ENCODE measurements around the gene MAMDC4.
"Not testable (repeated sequence)": the region's sequence is repeated elsewhere in the genome, so short reads cannot be mapped to it uniquely, and the experiment has no call there.

The MAMDC4 gene

DNA sequence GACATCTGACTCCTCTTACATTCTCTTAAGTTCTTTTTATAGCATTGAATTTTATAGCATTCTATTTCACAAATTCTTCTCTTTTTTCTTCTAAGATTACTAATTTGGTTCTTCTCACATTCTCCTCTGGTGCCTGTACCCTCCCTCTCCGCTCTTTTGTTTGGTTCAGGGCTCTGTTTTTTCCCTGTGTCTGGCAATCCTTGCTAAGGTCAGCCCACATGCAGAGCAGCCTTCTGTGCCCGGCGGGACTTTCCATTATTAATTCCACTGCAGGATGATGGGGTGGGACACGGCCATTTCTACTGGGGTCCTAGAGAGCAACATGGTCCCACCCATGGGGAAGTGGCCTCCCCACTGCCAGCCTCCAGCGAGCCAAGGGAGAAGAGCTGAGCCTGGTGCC is 24.3 kb downstream of the MAMDC4 start:
- TF ChIP-seq, protein P1, sequence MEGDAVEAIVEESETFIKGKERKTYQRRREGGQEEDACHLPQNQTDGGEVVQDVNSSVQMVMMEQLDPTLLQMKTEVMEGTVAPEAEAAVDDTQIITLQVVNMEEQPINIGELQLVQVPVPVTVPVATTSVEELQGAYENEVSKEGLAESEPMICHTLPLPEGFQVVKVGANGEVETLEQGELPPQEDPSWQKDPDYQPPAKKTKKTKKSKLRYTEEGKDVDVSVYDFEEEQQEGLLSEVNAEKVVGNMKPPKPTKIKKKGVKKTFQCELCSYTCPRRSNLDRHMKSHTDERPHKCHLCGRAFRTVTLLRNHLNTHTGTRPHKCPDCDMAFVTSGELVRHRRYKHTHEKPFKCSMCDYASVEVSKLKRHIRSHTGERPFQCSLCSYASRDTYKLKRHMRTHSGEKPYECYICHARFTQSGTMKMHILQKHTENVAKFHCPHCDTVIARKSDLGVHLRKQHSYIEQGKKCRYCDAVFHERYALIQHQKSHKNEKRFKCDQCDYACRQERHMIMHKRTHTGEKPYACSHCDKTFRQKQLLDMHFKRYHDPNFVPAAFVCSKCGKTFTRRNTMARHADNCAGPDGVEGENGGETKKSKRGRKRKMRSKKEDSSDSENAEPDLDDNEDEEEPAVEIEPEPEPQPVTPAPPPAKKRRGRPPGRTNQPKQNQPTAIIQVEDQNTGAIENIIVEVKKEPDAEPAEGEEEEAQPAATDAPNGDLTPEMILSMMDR (IDR thresholded peaks at IDR 0.05; ENCODE audit: insufficient read depth, low read length, poor library complexity, severe bottlenecking) = no peak
- DNase-seq (ENCODE audit: extremely low read depth, insufficient read length) = no peak
- no peaks in the 10 kb centered on the region for H3K36me3 ChIP-seq (ENCODE audit: control insufficient read depth, insufficient read depth, low read length)
- no peak overlapping the region for H3K4me3 ChIP-seq (replicated peaks; ENCODE audit: low read depth, low read length)
- no peaks in the 10 kb centered on the region for H3K27me3 ChIP-seq (replicated peaks; ENCODE audit: control insufficient read depth, insufficient read depth, low read length)

DNA sequence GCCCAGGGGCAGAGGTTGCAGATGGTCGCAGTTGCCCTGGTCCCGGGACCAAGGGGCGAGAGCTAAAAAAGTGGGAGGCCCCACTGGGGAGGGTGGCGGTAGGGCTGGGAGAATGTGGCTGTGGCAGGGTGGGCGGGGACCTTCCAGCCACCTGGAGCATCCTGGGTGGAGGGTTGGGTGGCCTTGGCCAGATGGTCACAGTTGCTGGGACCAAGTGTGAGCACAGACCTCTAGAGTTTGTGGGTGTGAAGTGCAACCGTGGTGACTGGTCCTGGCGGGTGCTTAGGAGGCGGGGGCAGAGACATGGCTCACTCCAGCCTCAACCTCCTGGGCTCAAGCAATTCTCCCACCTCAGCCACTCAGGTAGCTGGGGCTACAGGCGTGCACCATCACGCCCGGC is 28.5 kb downstream of the MAMDC4 start:
- TF ChIP-seq, protein P1 (IDR thresholded peaks at IDR 0.05; ENCODE audit: insufficient read depth, low read length, poor library complexity, severe bottlenecking) = no peak
- no peak for DNase-seq (ENCODE audit: extremely low read depth, insufficient read length)
- H3K36me3 ChIP-seq (ENCODE audit: control insufficient read depth, insufficient read depth, low read length) = peaks cover 3% of the 10 kb centered on the region
- H3K27me3 ChIP-seq (replicated peaks; ENCODE audit: control insufficient read depth, insufficient read depth, low read length) = no peaks in the 10 kb centered on the region
- no peak overlapping the region for H3K4me3 ChIP-seq (replicated peaks; ENCODE audit: low read depth, low read length)

DNA sequence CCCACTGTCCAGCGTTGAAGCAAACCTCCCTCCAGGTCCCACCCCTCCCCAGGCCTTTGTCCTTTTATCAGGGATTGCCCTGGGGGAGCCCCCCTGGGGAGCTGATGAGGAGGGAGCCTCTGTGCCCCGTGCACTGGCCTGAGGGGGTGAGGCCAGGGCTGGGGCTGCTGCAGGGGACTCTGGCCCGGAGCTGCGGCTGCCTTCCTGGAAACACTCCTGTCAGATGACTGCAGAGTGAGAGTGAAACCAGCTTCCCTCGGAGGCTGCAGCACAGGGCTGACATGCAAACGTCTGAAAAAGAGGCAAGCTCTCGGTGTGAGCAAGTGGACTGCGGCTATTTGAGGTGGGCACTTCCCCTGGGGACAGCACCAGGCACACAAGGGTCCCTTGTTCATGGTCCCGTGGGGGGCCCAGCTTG is 29.6 kb downstream of the MAMDC4 start:
- Histone ChIP-seq H3K27me3 (replicated peaks; ENCODE audit: control insufficient read depth, insufficient read depth, low read length) (no peaks in the 10 kb centered on the region), H3K4me3 (replicated peaks; ENCODE audit: low read depth, low read length) (peak overlapping the region; percentile 64), H3K36me3 (ENCODE audit: control insufficient read depth, insufficient read depth, low read length) (peaks cover 3% of the 10 kb centered on the region)
- TF ChIP-seq, protein P1 (IDR thresholded peaks at IDR 0.05; ENCODE audit: insufficient read depth, low read length, poor library complexity, severe bottlenecking) = no peak
- peak; percentile 66 for DNase-seq (ENCODE audit: extremely low read depth, insufficient read length)

DNA sequence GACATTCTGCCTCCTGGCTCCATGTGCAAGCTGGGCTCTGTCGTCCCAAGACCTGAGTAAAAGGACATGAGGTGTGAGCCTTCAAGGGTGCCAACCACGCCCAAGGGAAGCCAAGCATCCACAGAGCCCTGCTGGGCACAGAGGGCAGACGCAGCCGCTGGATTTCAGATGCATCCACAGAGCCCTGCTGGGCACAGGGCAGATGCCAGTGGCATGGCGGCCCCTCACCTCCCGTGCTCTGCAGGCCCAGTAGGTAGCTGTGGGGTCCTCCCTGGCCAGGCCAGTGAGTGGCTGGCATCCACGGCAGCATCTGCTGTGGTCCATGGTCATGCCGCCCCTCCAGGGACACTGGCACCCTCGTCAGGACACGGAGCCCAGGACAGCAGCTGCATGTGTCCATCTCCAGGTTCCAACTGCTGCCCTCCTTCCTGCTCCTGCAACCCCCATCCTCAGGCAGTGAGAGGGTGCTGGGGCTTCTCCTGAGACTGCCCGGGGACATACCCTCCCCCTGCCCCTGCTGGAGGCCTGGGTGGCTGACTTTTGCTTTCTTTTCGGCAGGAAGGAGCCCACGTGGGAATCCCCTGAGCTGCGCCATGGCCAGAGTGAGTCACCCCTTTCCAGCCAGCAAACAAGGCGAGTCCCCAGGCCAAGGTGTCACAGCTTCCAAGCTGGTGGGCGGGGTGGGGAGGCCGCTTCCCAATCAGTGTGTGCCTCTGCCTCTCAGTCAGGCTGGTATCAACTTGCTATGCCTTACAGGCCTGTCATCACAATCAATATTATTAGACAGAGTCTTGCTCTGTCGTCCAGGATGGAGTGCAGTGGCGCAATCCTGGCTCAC is 30.2 kb downstream of the MAMDC4 start:
- H3K4me3 ChIP-seq (replicated peaks; ENCODE audit: low read depth, low read length) = peak overlapping the region; percentile 64
- H3K27me3 ChIP-seq (replicated peaks; ENCODE audit: control insufficient read depth, insufficient read depth, low read length) = no peaks in the 10 kb centered on the region
- TF ChIP-seq, protein P1 (IDR thresholded peaks at IDR 0.05; ENCODE audit: insufficient read depth, low read length, poor library complexity, severe bottlenecking) = no peak
- peak; percentile 76 for DNase-seq (ENCODE audit: extremely low read depth, insufficient read length)
- peaks cover 3% of the 10 kb centered on the region for H3K36me3 ChIP-seq (ENCODE audit: control insufficient read depth, insufficient read depth, low read length)

DNA sequence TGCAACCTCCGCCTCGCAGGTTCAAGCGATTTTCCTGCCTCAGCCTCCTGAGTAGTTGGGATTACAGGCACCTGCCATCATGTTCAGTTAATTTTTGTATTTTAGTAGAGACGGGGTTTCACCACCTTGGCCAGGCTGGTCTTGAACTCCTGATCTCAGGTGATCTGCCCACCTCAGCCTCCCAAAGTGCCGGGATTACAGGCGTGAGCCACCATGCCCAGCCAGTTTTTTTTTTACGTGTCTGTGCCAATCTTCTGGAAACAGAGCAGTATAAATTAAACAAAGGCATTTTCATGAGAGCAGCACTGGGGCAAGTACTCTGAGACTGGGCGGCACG is 30.8 kb downstream of the MAMDC4 start:
- not testable (repeated sequence) for H3K4me3 ChIP-seq (replicated peaks; ENCODE audit: low read depth, low read length); H3K27me3 ChIP-seq (replicated peaks; ENCODE audit: control insufficient read depth, insufficient read depth, low read length); DNase-seq (ENCODE audit: extremely low read depth, insufficient read length); H3K36me3 ChIP-seq (ENCODE audit: control insufficient read depth, insufficient read depth, low read length)

DNA sequence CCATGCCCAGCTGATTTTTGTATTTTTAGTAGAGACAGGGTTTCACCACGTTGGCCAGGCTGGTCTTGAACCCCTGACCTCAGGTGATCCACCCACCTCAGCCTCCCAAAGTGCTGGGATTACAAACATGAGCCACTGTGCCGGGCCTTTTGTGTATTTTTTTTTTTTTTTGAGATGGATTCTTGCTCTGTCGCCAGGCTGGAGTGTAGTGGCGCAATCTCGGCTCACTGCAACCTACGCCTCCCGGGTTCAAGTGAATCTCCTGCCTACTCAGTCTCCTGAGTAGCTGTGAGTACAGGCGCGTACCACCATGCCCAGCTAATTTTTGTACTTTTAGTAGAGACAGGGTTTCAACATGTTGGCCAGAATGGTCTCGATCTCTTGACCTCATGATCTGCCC is 31.5 kb downstream of the MAMDC4 start:
- H3K4me3 ChIP-seq (replicated peaks; ENCODE audit: low read depth, low read length); H3K36me3 ChIP-seq (ENCODE audit: control insufficient read depth, insufficient read depth, low read length); H3K27me3 ChIP-seq (replicated peaks; ENCODE audit: control insufficient read depth, insufficient read depth, low read length); DNase-seq (ENCODE audit: extremely low read depth, insufficient read length): not testable (repeated sequence)

All from GM06990 (cell line).